HUDEP-2 (cell line): ENCODE data around the gene SYNPR.
A peak's percentile ranks its signal among the peaks of the same experiment; 100 is the strongest.

ENCODE experiments used
- DNase-seq, 76 experiments: peaks; one replicate each; lab custom pipeline; 2025; ENCODE audit not compliant: unreplicated experiment in 76 of 76; lab: John Stamatoyannopoulos, UW

The SYNPR gene

GRCh38 chr3:63370094-63370493, 92.0 kb downstream of the SYNPR start:
- no peak for DNase-seq

GRCh38 chr3:63383040-63383439, 104.9 kb downstream of the SYNPR start:
- no peak for DNase-seq

- no peak for DNase-seq
Measured at GRCh38 chr3:63384382-63384781, 106.3 kb downstream of the SYNPR start.

- DNase-seq: no peak
Measured at GRCh38 chr3:63385629-63386028, 107.5 kb downstream of the SYNPR start.

- DNase-seq: no peak
Measured at GRCh38 chr3:63386568-63386967, 108.5 kb downstream of the SYNPR start.

- DNase-seq: no peak
Measured at GRCh38 chr3:63387568-63387967, 109.5 kb downstream of the SYNPR start.

- DNase-seq: no peak
Measured at GRCh38 chr3:63390710-63391230, 112.7 kb downstream of the SYNPR start.

- DNase-seq: no peak
Measured at GRCh38 chr3:63395960-63396359, 117.9 kb downstream of the SYNPR start.

- DNase-seq: no peak
Measured at GRCh38 chr3:63400246-63400860, 122.2 kb downstream of the SYNPR start.

GRCh38 chr3:63405882-63406281, 127.8 kb downstream of the SYNPR start:
- no peak for DNase-seq

- DNase-seq: no peak
Measured at GRCh38 chr3:63413523-63413922, 135.4 kb downstream of the SYNPR start.

GRCh38 chr3:63414607-63415006, 136.5 kb downstream of the SYNPR start:
- no peak for DNase-seq

- no peak for DNase-seq
Measured at GRCh38 chr3:63429905-63430304, 151.8 kb downstream of the SYNPR start.

- no peak for DNase-seq
Measured at GRCh38 chr3:63430875-63431274, 152.8 kb downstream of the SYNPR start.

- DNase-seq: no peak
Measured at GRCh38 chr3:63437858-63438257, 159.8 kb downstream of the SYNPR start.

GRCh38 chr3:63438826-63439371, 160.8 kb downstream of the SYNPR start:
- DNase-seq: no peak

GRCh38 chr3:63441262-63441661, 163.2 kb downstream of the SYNPR start:
- DNase-seq: no peak

GRCh38 chr3:63442918-63443317, 164.8 kb downstream of the SYNPR start:
- DNase-seq: peak in 1 of 76 experiments; percentile 0

- no peak for DNase-seq
Measured at GRCh38 chr3:63450023-63450422, 171.9 kb downstream of the SYNPR start.

- no peak for DNase-seq
Measured at GRCh38 chr3:63450634-63451363, 172.7 kb downstream of the SYNPR start.

GRCh38 chr3:63456901-63457300, 178.8 kb downstream of the SYNPR start:
- DNase-seq: no peak

- no peak for DNase-seq
Measured at GRCh38 chr3:63458405-63458804, 180.3 kb downstream of the SYNPR start.
